HL-60 (cell line): Measurements from ENCODE around the gene TAF1B.
A peak's percentile ranks its signal among the peaks of the same experiment; 100 is the strongest.

Experiments
- DNase-seq, 2 experiments: peaks; one replicate each; pipeline ENCODE4 v3.0.0-alpha.2; 2010 to 2020; ENCODE audit warnings: low read depth in 1 of 2, low spot score in 1 of 2
- H3K27ac ChIP-seq: fragments of 250-450 bp; sonication (Bioruptor Pico); replicated peaks from 2 replicates; pipeline ENCODE4 v1.5.1; 2020; ENCODE audit warnings: mild to moderate bottlenecking, moderate library complexity
- H3K27me3 ChIP-seq: fragments of 250-450 bp; sonication (Bioruptor Pico); 2 replicates; pipeline ENCODE4 v1.5.1; 2021; ENCODE audit warnings: mild to moderate bottlenecking, moderate library complexity; ENCODE audit not compliant: insufficient read depth, poor library complexity, severe bottlenecking
- H3K4me3 ChIP-seq: replicated peaks from 2 replicates; pipeline ENCODE4 v1.5.1; 2011; ENCODE audit warnings: mild to moderate bottlenecking, control low read depth, low read length; ENCODE audit not compliant: insufficient read depth
- GABPA ChIP-seq: IDR thresholded peaks from 2 replicates; pipeline ENCODE4 v1.6.1; 2012; ENCODE audit warnings: low read depth
- POLR2AphosphoS5 ChIP-seq: IDR thresholded peaks from 2 replicates; pipeline ENCODE4 v1.6.1; 2012; ENCODE audit warnings: low read depth
- SPI1 ChIP-seq: IDR thresholded peaks from 2 replicates; pipeline ENCODE4 v1.6.1; 2012; ENCODE audit warnings: low read depth, mild to moderate bottlenecking, borderline replicate concordance
- TF ChIP-seq, protein P1 (sequence below): IDR thresholded peaks from 2 replicates; pipeline ENCODE4 v1.6.1; 2012; ENCODE audit warnings: low read depth; ENCODE audit not compliant: insufficient replicate concordance
- TF ChIP-seq, protein P2 (sequence below): IDR thresholded peaks from one replicate; pipeline ENCODE4 v1.5.1; 2011; ENCODE audit warnings: low read length, control low read depth, inconsistent platforms; ENCODE audit not compliant: insufficient read depth

Gene TAF1B

GRCh38 chr2:9961013-9961412 lies 117.7 kb downstream of the TAF1B start:
- no peak for DNase-seq
- TF ChIP-seq, protein P1, sequence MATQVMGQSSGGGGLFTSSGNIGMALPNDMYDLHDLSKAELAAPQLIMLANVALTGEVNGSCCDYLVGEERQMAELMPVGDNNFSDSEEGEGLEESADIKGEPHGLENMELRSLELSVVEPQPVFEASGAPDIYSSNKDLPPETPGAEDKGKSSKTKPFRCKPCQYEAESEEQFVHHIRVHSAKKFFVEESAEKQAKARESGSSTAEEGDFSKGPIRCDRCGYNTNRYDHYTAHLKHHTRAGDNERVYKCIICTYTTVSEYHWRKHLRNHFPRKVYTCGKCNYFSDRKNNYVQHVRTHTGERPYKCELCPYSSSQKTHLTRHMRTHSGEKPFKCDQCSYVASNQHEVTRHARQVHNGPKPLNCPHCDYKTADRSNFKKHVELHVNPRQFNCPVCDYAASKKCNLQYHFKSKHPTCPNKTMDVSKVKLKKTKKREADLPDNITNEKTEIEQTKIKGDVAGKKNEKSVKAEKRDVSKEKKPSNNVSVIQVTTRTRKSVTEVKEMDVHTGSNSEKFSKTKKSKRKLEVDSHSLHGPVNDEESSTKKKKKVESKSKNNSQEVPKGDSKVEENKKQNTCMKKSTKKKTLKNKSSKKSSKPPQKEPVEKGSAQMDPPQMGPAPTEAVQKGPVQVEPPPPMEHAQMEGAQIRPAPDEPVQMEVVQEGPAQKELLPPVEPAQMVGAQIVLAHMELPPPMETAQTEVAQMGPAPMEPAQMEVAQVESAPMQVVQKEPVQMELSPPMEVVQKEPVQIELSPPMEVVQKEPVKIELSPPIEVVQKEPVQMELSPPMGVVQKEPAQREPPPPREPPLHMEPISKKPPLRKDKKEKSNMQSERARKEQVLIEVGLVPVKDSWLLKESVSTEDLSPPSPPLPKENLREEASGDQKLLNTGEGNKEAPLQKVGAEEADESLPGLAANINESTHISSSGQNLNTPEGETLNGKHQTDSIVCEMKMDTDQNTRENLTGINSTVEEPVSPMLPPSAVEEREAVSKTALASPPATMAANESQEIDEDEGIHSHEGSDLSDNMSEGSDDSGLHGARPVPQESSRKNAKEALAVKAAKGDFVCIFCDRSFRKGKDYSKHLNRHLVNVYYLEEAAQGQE: no peak
- TF ChIP-seq GABPA (no peak), SPI1 (no peak), POLR2AphosphoS5 (no peak)
- TF ChIP-seq, protein P2, sequence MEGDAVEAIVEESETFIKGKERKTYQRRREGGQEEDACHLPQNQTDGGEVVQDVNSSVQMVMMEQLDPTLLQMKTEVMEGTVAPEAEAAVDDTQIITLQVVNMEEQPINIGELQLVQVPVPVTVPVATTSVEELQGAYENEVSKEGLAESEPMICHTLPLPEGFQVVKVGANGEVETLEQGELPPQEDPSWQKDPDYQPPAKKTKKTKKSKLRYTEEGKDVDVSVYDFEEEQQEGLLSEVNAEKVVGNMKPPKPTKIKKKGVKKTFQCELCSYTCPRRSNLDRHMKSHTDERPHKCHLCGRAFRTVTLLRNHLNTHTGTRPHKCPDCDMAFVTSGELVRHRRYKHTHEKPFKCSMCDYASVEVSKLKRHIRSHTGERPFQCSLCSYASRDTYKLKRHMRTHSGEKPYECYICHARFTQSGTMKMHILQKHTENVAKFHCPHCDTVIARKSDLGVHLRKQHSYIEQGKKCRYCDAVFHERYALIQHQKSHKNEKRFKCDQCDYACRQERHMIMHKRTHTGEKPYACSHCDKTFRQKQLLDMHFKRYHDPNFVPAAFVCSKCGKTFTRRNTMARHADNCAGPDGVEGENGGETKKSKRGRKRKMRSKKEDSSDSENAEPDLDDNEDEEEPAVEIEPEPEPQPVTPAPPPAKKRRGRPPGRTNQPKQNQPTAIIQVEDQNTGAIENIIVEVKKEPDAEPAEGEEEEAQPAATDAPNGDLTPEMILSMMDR: no peak
- Histone ChIP-seq H3K27ac (no peak overlapping the region), H3K4me3 (no peak overlapping the region), H3K27me3 (peaks cover 10% of the 10 kb centered on the region)

- DNase-seq: no peak
These were observed 121.2 kb downstream of the TAF1B start for GRCh38 chr2:9964334-9964980.

DNA sequence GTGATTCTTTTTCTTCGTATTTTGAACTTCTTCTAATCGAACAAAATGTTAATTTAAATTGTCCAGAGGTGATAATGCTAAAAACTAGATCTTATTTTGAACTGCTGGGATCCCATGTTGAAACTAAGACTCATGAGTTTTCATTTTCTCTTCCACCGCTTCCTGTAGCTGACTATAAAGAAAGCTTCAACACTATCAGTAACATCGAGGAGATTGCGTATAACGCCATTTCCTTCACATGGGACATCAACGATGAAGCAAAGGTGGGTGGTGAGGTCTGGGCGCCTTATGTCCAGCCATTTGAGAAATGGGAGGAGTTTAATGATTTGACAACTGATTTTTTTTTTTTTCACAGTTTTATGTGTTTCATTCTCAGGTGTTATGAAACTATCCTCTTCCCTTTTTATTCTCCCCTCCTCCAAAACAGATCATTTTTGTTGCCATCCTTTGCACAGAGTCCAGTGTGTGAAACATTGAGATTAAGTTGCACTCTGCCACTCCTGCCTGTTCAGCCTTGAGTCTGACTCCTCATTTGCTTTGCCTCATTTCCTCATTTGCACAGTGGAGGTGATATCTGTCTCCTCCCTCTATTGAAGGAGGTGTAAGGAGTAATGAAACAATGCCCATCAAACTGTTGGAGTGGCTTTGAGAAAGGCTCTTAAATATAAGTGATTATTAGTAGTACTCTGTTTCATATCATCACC lies 122.0 kb downstream of the TAF1B start:
- H3K27ac ChIP-seq: no peak overlapping the region
- no peaks in the 10 kb centered on the region for H3K27me3 ChIP-seq
- DNase-seq: no peak
- H3K4me3 ChIP-seq: no peak overlapping the region
- TF ChIP-seq GABPA (no peak), SPI1 (peak; percentile 21; the same call in 1 of the 2 replicates)
- TF ChIP-seq, protein P2: no peak
- TF ChIP-seq, protein P1: no peak

More at GRCh38 chr2:9964334-9964980, 121.2 kb downstream of the TAF1B start:
- Histone ChIP-seq H3K27ac (no peak overlapping the region), H3K4me3 (no peak overlapping the region), H3K27me3 (peaks cover 5% of the 10 kb centered on the region)
- TF ChIP-seq, protein P1: no peak
- TF ChIP-seq, protein P2: no peak
- TF ChIP-seq GABPA (no peak), SPI1 (no peak), POLR2AphosphoS5 (no peak)
